ENCODE results near the gene SRY. TPM values are rescaled to one million over a fixed set of nuclear protein-coding genes. Genes with fewer than 3 reads are reported as not detected.

SRY gene
- not detected for total RNA-seq

DNA sequence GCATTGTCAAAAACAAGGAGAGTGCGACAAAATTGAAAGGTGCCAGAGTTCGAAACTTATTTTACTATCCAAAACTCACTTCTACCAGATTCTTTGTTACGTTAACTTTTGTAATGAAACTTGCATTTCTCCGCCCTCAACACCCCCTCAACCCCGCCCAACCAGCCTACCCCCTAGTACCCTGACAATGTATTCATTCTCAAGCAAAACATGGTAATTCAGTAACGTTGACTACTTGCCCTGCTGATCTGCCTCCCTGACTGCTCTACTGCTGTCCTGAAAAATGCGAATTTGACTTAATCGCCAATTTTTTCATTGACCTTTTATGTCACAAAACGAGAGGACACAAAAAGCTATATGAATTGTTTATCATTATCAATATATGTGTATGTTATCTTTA, at the start of gene SRY:
TSS of gene SRY (minus strand) at position 83 of the 400 bp plus-strand sequence. CDS start at position 4, 79 bp downstream.

Other genes starting within 250 kb of the SRY start
- gene RPS4Y1, start 53.9 kb upstream of the SRY start, total RNA-seq: 100 to 1,000 TPM; 399 to 408 TPM
- 10 to 100 TPM; 16.2 to 18.5 TPM for gene ZFY, start 147.7 kb upstream of the SRY start, total RNA-seq